ENCODE data around the gene MITF. TPM values are rescaled to one million over a fixed set of nuclear protein-coding genes. Genes with fewer than 3 reads are reported as not detected.

Gene MITF
- total RNA-seq, 2 experiments from 2014 or later, result not detected

DNA sequence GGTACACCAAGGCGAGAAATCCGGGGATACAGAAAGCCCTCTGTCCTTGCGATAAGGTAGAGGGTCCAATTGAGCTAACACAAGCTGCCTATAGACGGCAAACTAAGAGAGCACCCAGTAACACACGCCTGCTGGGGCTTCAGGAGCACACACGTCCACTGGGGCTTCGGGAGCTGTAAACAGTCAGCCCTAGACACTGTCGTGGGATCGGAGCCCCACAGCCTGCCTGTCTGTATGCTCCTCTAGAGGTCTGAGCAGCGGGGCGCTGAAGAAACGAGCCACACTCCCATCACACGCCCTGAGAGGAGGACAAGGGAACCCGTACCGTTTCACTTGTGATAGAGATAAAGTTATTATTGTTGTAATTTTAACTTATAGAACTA is 260.8 kb downstream of the MITF start:
- POLR2A ChIA-PET, result no interaction called here
- CTCF ChIA-PET (ENCODE audit: unreplicated experiment), result no interaction called here
- intact Hi-C loops (cut with micrococcal nuclease; ENCODE audit: unreplicated experiment), result no loop called here
- Histone ChIP-seq H3K27ac (ENCODE audit: low read depth, low read length, poor library complexity, severe bottlenecking) (no peak overlapping the region), H3K9me2 (ENCODE audit: insufficient read depth, low read length) (no peaks in the 10 kb centered on the region), H4K20me1 (ENCODE audit: insufficient read depth, low read length) (no peaks in the 10 kb centered on the region), H3K79me2 (ENCODE audit: insufficient read depth, low read depth, low read length) (no peaks in the 10 kb centered on the region), H3K4me1 (ENCODE audit: insufficient read depth, low read length, poor library complexity, severe bottlenecking) (no peaks in the 10 kb centered on the region), H3K36me3 (ENCODE audit: insufficient read depth, low read length) (no peaks in the 10 kb centered on the region), H3K4me3 (ENCODE audit: low read depth, low read length, poor library complexity, severe bottlenecking) (no peak overlapping the region), H2AFZ (ENCODE audit: low read length) (no peak overlapping the region), H3K9me3 (ENCODE audit: low read length) (0 out of 2 replicates have a peak, but pooled peaks cover 5% of the 10 kb centered on the region), H3K4me2 (ENCODE audit: low read length) (no peak overlapping the region)
- TF ChIP-seq EZH2phosphoT487 (IDR thresholded peaks at IDR 0.05; ENCODE audit: borderline replicate concordance, low read depth, low read length), result no peak
- TF ChIP-seq, protein P1, sequence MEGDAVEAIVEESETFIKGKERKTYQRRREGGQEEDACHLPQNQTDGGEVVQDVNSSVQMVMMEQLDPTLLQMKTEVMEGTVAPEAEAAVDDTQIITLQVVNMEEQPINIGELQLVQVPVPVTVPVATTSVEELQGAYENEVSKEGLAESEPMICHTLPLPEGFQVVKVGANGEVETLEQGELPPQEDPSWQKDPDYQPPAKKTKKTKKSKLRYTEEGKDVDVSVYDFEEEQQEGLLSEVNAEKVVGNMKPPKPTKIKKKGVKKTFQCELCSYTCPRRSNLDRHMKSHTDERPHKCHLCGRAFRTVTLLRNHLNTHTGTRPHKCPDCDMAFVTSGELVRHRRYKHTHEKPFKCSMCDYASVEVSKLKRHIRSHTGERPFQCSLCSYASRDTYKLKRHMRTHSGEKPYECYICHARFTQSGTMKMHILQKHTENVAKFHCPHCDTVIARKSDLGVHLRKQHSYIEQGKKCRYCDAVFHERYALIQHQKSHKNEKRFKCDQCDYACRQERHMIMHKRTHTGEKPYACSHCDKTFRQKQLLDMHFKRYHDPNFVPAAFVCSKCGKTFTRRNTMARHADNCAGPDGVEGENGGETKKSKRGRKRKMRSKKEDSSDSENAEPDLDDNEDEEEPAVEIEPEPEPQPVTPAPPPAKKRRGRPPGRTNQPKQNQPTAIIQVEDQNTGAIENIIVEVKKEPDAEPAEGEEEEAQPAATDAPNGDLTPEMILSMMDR (conservative IDR thresholded peaks at IDR 0.05; ENCODE audit: low read length), result no peak
- DNase-seq (ENCODE audit: low spot score), result no peak
- BruUV-seq (replicated peaks), result no TSS peak

DNA sequence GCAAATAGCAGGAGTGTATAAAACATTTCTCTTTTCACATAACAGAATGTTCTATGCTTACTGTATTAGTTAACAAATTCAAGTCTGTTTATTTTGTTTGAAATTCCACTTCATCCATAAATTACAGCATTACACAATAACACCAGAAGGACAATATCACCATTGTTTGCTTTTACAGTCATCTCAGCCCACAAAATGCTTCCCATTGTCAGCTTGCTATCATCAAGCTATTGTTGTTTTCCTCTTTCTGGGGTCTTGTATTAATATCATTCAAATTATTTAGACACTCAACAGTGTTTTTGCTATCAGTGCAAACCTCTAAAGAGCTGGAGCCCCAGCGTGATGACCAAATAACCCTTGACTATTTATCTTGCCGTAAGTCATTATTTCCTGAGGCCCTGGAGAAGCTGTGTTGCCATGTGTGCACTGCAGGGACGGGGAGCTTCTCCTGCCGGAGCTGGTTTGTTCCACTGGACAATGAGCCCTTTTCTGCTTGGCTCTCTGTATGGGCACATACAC is 261.4 kb downstream of the MITF start:
- H3K79me2 ChIP-seq (ENCODE audit: insufficient read depth, low read depth, low read length), result no peaks in the 10 kb centered on the region
- H3K36me3 ChIP-seq (ENCODE audit: insufficient read depth, low read length), result no peaks in the 10 kb centered on the region
- ChIA-PET POLR2A (no interaction called here), CTCF (ENCODE audit: unreplicated experiment) (no interaction called here)
- DNase-seq (ENCODE audit: low spot score), result no peak
- intact Hi-C loops (cut with micrococcal nuclease; ENCODE audit: unreplicated experiment), result no loop called here
- H2AFZ ChIP-seq (ENCODE audit: low read length), result no peak overlapping the region
- H3K4me1 ChIP-seq (ENCODE audit: insufficient read depth, low read length, poor library complexity, severe bottlenecking), result no peaks in the 10 kb centered on the region
- H3K9me2 ChIP-seq (ENCODE audit: insufficient read depth, low read length), result no peaks in the 10 kb centered on the region
- no peak overlapping the region for H3K4me3 ChIP-seq (ENCODE audit: low read depth, low read length, poor library complexity, severe bottlenecking)
- no TSS peak for BruUV-seq (replicated peaks)
- TF ChIP-seq EZH2phosphoT487 (IDR thresholded peaks at IDR 0.05; ENCODE audit: borderline replicate concordance, low read depth, low read length), result no peak
- TF ChIP-seq, protein P1 (conservative IDR thresholded peaks at IDR 0.05; ENCODE audit: low read length), result no peak
- 0 out of 2 replicates have a peak, but pooled peaks cover 5% of the 10 kb centered on the region for H3K9me3 ChIP-seq (ENCODE audit: low read length)
- H3K27ac ChIP-seq (ENCODE audit: low read depth, low read length, poor library complexity, severe bottlenecking), result no peak overlapping the region
- no peak overlapping the region for H3K4me2 ChIP-seq (ENCODE audit: low read length)
- H4K20me1 ChIP-seq (ENCODE audit: insufficient read depth, low read length), result no peaks in the 10 kb centered on the region

DNA sequence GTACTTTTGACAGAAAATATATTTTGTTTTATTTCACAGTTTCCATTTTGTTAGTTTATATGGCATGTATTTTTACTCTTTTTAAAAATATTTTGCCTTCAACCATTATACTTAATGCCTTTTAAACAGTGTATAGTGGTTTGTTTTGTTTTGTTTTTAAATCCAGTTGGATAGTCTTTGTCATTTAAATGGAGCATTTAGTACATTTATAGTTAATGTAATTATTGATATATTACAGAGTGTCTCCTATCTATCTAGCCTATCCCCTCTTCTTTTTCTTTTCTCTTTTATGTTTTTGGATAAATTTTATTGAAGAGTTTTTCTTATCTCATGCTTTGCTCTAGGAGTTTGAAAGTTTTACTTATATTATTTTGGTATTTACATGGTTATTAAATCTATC is 263.9 kb downstream of the MITF start:
- Histone ChIP-seq H4K20me1 (ENCODE audit: insufficient read depth, low read length) (no peaks in the 10 kb centered on the region), H3K27ac (ENCODE audit: low read depth, low read length, poor library complexity, severe bottlenecking) (no peak overlapping the region), H3K36me3 (ENCODE audit: insufficient read depth, low read length) (no peaks in the 10 kb centered on the region), H3K9me3 (ENCODE audit: low read length) (0 out of 2 replicates have a peak, but pooled peaks cover 5% of the 10 kb centered on the region), H3K4me2 (ENCODE audit: low read length) (no peak overlapping the region), H2AFZ (ENCODE audit: low read length) (no peak overlapping the region), H3K4me1 (ENCODE audit: insufficient read depth, low read length, poor library complexity, severe bottlenecking) (no peaks in the 10 kb centered on the region), H3K9me2 (ENCODE audit: insufficient read depth, low read length) (no peaks in the 10 kb centered on the region), H3K4me3 (ENCODE audit: low read depth, low read length, poor library complexity, severe bottlenecking) (no peak overlapping the region), H3K79me2 (ENCODE audit: insufficient read depth, low read depth, low read length) (no peaks in the 10 kb centered on the region)
- TF ChIP-seq EZH2phosphoT487 (IDR thresholded peaks at IDR 0.05; ENCODE audit: borderline replicate concordance, low read depth, low read length), result no peak
- TF ChIP-seq, protein P1 (conservative IDR thresholded peaks at IDR 0.05; ENCODE audit: low read length), result no peak
- no TSS peak for BruUV-seq (replicated peaks)
- ChIA-PET CTCF (ENCODE audit: unreplicated experiment) (no interaction called here), POLR2A (no interaction called here)
- no peak for DNase-seq (ENCODE audit: low spot score)
- intact Hi-C loops (cut with micrococcal nuclease; ENCODE audit: unreplicated experiment), result no loop called here
